ENCODE measurements around the gene EPB41L2.

GRCh38 chr6:131101911-131102680 is 39.1 kb upstream of the EPB41L2 start:
- TF ChIP-seq CTCF (IDR thresholded peaks at IDR 0.05; ENCODE audit: poor library complexity) (no peak), EZH2 (IDR thresholded peaks at IDR 0.05; ENCODE audit: borderline replicate concordance) (no peak), EZH2phosphoT487 (IDR thresholded peaks at IDR 0.05; ENCODE audit: low read depth, severe bottlenecking, unreplicated experiment) (no peak)
